NCI-H187 treated with DMSO at 0.1 percent for 48 hours (cell line): ENCODE measurements around the gene POPDC3.

Experiments used
- DNase-seq: peaks from one replicate; lab custom pipeline; 2025; lab: John Stamatoyannopoulos, UW

The POPDC3 gene

DNA sequence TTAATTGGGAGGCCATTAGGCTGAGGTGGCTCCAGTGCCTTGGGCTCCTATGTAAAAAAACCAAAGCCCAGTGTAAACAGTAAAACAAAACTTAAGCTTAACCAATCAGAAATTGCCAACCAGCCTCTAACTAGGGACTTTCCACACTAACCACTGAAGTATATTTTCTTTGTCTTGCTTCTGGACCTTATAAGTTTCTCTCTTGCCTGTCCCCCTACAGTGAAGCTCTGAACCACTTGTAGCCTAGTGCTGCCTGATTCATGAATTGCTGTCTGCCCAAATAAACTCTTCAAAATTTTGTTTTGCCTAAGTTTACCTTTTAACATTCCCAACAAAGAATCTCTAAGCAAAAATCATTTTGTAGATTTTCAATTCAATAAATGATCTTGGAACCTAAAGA is 28.2 kb downstream of the POPDC3 start:
- no peak for DNase-seq

DNA sequence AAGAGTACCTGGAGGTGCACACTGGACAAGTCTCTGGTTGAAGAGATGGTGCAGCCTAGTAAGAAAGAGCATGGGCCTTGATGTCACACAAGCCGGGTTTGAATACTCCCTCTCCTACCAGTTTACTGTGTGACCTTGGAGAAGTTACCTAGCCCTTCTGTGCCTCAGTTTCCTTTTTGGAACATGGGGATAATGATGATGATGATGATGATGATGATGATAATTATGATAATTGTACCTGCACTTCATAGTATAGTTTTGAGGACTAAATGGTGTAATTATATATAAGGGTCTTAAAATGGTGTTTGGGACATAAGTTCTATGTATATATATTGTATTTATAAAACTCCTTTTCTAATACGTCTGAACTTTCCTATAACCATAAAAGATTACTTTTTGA is 41.7 kb downstream of the POPDC3 start:
- no peak for DNase-seq

DNA sequence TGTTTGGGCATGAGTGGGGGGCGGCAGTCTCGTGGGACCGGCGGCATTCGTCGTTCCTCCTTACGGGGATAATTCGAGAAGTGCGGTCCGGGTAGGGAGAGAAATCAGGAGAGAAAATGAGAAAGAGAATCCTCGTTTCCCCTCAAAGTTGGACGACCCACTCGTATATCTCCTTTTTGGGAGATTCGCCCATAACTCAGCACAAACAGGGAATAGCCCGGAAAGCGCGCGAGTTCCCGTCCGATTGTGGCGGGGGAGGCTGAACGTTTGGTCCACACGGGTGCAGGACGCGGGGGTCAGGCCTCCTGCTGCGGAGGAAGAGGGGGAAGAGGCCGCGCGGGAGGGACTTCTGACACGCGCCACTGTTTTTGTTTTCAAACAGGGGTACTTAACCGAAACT is 42.4 kb downstream of the POPDC3 start:
- no peak for DNase-seq

DNA sequence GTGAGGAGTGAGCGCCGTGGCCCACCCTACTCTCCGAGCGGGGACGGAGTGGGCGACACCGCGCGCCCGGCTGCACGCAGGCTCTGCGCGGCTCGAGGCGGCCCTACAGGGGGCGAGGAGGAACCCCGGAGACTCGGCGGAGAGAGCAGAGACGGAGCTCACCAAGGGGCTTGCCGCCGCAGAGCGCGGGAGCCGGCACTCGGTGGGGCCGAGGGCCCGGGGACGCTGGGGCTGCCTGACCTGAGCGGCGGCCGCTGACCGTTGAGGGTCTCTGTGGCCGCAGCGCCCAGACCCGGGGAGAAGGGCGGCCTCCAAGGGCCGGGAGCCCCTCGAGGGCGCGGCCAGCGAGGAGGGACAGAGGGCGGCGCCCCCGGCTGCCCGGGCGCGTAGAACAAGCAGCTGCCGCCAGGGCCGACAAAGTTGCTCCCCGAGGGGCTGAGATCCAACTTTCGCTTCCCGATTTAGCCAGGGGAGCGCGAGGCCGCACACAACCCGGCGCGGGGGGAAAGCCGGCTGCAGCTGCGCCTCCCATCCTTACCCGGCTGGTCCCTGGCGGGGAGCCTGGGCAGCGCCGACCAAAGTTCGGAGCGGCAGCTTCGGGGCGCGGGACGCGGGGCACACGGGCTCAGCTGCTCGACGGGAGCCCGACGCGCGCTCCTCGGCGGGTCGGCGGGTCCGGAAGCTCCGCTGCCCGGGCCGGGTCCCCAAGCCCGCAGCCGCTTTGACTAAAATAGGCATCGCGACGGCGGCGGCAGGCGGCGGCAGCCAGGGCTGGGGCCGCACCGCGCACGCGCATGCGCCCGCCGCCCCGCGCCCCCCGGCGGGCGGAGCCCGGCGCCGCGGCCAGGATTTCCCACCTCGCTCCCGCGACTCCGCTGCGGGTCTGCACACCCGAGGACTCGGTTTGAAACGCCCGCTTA is 43.1 kb downstream of the POPDC3 start:
- no peak for DNase-seq

DNA sequence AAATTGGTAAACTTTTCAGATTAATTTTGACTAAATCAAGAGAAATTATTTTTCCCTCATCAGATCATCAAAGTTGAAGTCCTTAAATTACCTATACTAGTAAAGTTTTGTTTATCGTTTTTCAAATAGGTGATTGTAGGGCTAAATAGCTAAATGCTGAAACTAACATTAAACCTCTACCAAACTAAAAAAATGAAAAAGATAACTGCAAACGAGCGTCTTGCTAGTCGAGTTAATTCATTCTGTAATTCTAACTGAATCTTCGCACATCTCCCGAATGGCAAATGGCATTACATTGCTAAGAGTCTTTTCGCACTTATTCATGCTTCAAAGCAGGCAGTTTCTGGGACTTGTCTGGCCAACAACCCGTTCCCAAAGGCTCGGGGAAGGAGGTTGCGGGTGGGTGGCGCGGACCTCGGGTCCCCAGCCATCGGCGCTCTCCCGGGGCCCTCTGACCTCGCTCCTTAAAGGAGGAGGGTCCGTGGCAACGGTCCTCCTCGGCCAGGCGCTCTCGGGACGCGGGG is 43.8 kb downstream of the POPDC3 start:
- DNase-seq, result no peak

DNA sequence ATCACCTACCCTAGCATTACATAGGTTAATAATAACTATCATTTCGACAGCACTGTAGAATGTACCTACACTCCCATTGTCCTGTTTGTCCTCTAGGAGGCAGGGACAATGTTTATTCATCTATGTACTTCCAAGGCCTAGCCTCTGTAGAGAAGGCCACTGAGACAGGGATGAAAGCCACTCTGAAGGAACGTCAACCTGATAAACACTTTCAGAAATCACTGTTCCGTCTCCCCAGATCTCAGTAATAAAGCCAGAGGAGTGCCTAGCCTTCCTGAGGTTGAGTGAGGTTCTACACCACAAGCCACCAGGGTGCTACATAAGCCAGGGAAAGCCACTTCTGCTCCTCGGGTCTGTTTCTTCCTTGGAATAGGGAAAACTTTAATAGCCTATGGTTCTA is 44.8 kb downstream of the POPDC3 start:
- no peak for DNase-seq

DNA sequence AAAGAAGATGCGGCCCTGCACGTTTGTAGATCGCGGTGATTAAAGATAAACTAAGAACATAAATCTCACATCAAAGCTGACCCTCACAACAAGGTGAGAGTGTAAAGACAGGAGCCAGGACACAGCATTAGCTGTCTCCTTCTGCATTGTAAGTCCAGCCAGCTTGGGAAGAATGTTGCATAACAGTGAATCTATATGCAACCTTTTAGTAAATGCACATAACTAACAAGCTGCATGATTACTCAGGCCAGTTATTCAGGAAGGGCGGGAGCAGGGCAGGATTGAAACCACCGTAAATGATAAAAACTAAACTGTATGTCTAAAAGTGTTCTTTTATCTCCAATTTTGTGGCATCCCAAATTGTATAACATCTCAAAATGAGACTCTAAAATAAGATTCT is 57.1 kb downstream of the POPDC3 start:
- no peak for DNase-seq

DNA sequence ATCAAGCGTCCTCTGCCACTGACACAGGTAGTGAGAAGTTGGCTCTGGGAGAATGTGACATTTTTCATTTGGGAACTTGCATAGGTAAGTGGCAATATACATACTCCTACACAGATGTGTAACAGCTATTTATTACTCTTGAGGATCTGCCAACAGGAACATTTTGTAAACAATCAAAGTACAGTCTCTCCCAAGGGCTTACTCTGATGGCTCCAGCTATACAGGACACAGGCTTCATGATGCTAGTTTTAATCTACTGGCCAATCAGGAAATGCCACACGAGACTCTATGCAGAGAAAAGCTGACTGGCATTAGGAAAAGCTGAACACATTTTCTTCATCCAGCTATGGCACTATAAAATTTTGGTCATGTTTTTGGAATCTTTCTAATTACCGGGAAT is 57.8 kb downstream of the POPDC3 start:
- no peak for DNase-seq

DNA sequence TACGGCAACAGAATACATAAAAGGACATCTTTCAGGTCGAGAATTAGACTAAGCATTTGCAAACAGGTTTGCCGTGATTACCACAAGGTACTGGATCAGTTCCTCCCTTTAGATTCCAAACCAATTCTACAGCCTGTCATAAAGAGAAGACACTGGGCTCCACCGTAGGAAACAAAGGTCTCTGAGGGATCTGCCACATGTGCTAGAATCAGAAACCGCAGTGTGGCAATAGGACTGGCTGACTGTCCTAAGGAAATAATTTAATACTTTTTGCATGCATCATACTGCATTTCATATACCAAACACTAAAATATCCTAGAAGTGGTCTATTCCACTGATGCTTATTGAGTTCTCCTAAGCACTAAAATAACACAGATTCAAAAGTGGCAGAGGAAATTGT is 59.2 kb downstream of the POPDC3 start:
- no peak for DNase-seq

DNA sequence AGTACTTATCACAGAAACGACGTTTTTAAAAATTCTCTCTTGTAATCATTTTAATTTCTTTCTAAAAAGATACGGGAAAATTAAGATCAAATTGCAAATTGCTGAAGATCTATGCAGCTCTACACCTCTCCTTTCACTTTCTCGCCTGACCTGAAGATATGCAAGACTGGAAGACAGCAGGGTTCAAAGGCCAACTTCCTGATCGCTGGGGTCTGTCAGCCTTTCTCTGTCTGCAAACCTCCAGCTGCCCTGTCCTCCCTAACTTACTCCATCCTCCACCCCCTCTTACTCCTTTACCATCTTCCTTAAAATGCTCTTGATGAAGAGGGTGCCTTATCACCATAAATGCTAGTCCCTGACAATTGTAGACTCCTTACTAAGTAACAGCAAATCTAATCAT is 63.7 kb downstream of the POPDC3 start:
- DNase-seq, result no peak

DNA sequence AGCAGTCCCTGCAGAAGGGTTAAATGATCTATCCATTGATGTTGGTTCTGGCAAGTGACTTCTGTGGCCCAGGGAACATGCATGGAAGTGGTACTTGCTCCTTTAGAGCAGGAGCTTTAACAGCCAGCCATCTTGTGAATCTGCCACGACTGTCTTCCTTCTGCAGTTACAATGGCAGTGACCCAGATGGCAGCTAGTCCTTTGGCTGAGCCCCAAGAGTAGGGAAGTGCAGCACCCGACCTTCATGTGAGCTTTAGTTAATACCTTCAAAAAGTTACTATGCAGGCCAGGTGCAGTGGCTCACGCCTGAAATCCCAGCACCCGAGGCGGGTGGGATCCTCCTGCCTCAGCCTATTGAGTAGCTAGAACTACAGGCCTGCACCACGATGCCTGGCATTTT is 66.4 kb downstream of the POPDC3 start:
- no peak for DNase-seq

DNA sequence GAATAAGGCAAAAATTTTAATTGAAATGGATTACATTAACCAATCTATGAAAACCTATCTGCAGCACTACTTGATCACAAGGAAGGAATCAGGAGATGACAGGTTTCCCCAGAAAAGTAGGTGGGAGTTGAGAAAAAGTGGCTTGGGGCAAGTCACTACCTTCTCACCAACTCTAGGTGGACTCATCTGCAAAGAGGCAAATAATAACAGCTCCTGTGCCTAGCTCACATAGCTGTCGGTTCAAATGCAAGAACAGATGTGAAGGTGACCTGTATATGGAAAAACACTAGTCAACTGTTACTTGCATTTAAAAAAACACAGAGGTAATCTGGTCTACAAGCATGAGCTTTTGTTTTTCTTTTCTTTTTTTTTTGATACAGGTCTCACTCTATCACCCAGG is 67.2 kb downstream of the POPDC3 start:
- no peak for DNase-seq

DNA sequence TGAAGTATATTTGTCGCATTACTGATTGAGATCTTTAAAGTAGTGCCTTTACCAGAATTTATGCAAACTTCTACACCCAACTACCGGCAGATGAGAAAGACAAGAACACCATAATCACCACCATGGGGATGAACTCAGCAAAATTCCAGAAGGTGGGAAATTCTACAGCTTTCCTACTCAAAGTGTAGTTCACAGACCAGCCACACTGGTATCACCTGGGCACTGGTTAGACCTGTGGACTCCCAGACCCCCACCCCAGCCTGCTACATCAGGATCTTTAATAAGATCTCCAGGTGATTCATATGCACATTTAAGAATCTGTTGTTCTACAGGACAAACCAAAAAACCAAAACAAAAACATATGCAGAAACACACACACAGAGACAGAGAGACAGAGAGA is 67.9 kb downstream of the POPDC3 start:
- DNase-seq, result no peak

DNA sequence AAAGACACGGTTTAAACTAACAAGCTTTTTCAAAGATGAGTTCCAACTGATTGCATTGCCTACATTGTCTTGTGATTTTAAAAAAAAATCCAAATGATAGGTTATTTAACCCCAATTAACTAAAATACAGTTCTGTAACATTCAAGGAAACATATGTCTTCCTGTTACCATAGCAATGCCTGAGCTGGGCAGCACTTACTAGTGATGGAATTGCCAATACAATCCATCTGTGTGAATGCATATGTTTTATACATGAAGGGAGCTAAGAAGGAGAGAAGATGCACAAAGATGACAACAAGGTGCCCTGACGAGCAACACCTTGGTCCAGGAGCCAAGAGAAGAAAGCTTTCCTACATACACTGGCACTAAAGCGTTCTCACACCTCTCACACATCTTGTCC is 68.7 kb downstream of the POPDC3 start:
- DNase-seq, result no peak

DNA sequence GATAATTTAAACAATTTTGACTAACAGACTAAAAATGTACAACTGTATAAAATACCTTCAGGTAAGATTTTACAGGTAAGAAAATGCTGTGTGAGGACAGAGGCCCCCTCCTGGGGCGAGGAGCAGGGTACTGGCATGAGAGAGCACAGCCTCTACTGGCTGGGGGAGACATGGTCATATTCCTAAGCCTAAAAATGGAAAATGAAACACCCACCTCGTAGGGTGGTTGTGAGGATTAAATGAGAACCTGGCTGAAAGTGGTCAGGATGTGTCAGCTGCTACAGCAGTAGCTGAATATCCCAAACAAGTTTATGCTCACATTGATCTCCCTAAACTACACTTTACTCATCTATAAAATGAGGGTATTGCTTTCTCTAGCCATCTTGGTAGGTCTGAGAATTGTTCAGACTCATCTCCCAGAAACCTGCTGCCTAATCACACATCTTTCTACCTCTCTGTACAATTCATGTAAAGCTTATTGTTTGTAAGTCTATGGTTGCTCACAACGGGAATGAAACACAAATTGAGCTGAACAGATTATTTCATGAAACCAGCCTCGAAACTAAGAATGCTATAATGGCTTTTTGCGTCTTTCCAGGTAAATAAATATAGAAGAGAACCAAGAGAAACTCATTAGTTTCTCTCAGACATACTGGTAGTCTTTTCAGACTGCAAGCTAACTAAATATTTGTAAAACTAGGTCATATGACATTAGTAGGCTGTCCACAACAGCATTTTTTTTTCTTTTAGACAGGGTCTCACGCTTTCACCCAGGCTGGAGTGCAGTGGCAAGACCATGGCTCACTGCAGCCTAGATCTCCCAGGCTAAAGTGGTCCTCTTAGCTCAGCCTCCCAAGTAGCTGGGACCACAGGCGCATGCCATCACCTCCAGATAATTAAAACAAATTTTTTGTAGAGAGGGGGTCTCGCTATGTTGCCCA is 69.6 kb downstream of the POPDC3 start:
- DNase-seq, result no peak

DNA sequence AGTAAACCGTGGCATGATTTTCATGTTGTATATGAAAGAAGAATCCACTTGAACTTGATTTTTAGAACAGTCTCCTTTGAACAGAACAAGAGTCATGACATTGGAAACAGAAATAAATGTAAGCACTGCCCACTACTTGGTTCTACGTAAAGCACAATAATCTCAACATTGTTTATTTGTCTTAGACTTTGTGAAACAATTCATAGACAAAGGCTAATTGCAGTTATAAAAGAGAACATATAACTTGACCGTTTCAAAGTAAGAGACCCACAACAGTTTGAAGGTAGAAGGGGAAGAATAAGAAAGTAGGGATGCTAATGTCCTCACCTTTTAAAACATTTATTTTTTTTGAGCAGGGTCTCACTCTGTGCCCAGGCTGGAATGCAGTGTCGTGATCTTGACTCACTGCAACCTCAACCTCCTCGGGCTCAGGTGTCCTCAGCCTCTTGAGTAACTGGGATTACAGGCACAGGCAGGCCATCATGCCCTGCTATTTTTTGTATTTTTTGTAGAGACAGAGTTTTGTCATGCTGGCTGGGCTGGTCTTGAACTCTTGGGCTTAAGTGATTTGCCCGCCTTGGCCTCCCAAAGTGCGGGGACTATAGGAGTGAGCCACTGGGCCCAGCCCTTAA is 71.1 kb downstream of the POPDC3 start:
- DNase-seq, result no peak
